Smooth muscle cell (in vitro differentiated cells): ENCODE measurements around the gene ADCY5. TPM values are rescaled to one million over a fixed set of nuclear protein-coding genes. Genes with fewer than 3 reads are reported as not detected.

ENCODE experiments used
- DNase-seq: peaks from one replicate; lab custom pipeline; 2025; ENCODE audit not compliant: unreplicated experiment; lab: John Stamatoyannopoulos, UW
- H2AFZ ChIP-seq: fragments of 200-600 bp; sonication (generic); 2 replicates; pipeline ENCODE4 v1.6.0; 2016; ENCODE audit warnings: antibody characterized with exemption, low read depth, mild to moderate bottlenecking
- H3F3A ChIP-seq: fragments of 200-600 bp; sonication (generic); 2 replicates; pipeline ENCODE4 v1.6.0; 2017; ENCODE audit warnings: antibody characterized with exemption, low read depth
- H3K27ac ChIP-seq: fragments of 200-600 bp; sonication (generic); 2 replicates; pipeline ENCODE4 v1.5.1; 2016; ENCODE audit warnings: low read depth, mild to moderate bottlenecking
- H3K27me3 ChIP-seq: fragments of 200-600 bp; sonication (generic); 2 replicates; pipeline ENCODE4 v1.6.1; 2016; ENCODE audit warnings: low read depth, mild to moderate bottlenecking
- H3K36me3 ChIP-seq: fragments of 200-600 bp; sonication (generic); 2 replicates; pipeline ENCODE4 v1.5.1; 2016; ENCODE audit warnings: low read depth
- H3K4me1 ChIP-seq: fragments of 200-600 bp; sonication (generic); 2 replicates; pipeline ENCODE4 v1.5.1; 2016; ENCODE audit warnings: low read depth
- H3K4me2 ChIP-seq: fragments of 200-600 bp; sonication (generic); 2 replicates; pipeline ENCODE4 v1.6.0; 2016; ENCODE audit warnings: mild to moderate bottlenecking
- H3K4me3 ChIP-seq: fragments of 200-600 bp; sonication (generic); 2 replicates; pipeline ENCODE4 v1.5.1; 2016; ENCODE audit warnings: mild to moderate bottlenecking
- H3K79me2 ChIP-seq: fragments of 200-600 bp; sonication (generic); 2 replicates; pipeline ENCODE4 v1.6.0; 2016; ENCODE audit warnings: low read depth, mild to moderate bottlenecking
- H3K9ac ChIP-seq: fragments of 200-600 bp; sonication (generic); 2 replicates; pipeline ENCODE4 v1.6.0; 2016; ENCODE audit warnings: low read depth
- H3K9me3 ChIP-seq: fragments of 200-600 bp; sonication (generic); replicated peaks from 2 replicates; pipeline ENCODE4 v1.5.1; 2016; ENCODE audit warnings: low read depth
- H4K20me1 ChIP-seq: fragments of 200-600 bp; sonication (generic); 2 replicates; pipeline ENCODE4 v1.6.0; 2016; ENCODE audit warnings: low read depth
- WGBS: methylation state at CpG from one replicate; pipeline ENCODE4 v1.1.7; 2016; ENCODE audit warnings: low lambda C conversion rate; 5-methylcytosine and 5-hydroxymethylcytosine counted together
- polyA plus RNA-seq: library from polyadenylated mRNA; unstranded; fragments of >200 nt; fragmentation: Nextera tagmentation; extraction: Ambion mirVana; gene quantifications from 2 replicates; pipeline ENCODE4 v1.2.1, GENCODE V29; 2016
- total RNA-seq: library from RNA; depleted of rRNA; stranded (reverse); fragments of >200 nt; gene quantifications from 2 replicates; pipeline ENCODE4 v1.2.3, GENCODE V29; 2014
- TF ChIP-seq, protein P1 (sequence below): fragments of 200-600 bp; sonication (generic); IDR thresholded peaks from 2 replicates; pipeline ENCODE4 v1.5.1; 2017; ENCODE audit warnings: borderline replicate concordance, mild to moderate bottlenecking, antibody characterized with exemption; ENCODE audit not compliant: insufficient read depth, poor library complexity, severe bottlenecking

Gene ADCY5
- total and polyA plus RNA-seq, 2 experiments from 2014 or later, result 0.50 to 0.58 TPM

DNA sequence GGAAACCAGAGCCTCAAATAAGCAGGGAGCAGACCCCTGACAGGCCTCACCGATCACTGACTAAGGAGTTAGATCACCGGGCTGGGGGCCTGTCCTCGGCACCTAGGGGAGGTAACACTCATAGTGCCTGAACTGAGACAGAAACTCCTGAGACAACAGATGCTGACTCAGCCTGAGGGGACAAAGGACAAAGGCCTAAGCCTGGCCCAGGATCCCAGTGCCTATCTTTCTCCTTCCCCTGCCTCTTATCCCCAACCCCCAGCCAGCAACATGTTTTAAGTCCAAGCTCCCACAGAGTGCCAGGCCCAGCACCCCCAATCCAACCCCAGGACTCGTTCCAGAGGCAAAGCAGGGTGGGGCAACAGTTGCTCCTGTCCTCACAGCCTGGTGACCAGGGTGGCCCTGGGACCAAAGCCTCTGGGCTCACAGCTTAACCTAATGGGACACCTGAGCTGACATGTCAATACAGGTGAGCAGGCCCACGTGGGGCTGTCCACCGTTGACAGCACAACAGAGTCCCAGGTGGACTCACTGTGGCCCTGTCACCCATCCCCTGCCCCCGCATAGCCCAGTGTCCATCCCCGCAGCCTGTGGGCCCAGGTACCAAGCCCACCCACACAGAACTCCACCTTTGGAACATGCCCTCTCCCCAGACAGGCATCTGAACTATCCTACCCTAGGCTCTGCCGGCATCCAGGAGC is 37.4 kb downstream of the ADCY5 start:
- Histone ChIP-seq H3K4me1 (peaks cover 13% of the 10 kb centered on the region), H3K27me3 (peaks cover 5% of the 10 kb centered on the region)
- WGBS, result 82% methylated on average over 9 of the region's 9 CpGs

DNA sequence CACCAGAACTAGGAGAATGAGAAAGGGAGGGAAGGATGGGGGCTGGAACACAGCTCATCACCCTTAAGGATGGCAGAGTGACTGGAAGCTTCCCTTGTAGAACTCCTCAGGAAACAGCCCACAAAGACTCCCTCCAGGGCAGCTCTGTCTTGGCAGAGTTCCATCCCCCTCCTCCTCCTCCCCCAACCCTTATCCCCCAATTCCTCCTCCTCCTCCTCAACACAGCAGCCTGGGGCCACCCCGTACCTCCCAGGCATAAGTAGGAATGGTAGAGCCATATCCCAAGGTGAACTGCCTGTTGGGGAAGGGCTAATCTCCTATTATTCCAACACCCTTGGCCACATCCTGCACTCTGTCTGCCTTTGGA is 38.8 kb downstream of the ADCY5 start:
- H3K9ac ChIP-seq, result no peak overlapping the region
- H3K4me2 ChIP-seq, result no peak overlapping the region
- no peaks in the 10 kb centered on the region for H3K79me2 ChIP-seq
- H2AFZ ChIP-seq, result no peak overlapping the region
- peaks cover 13% of the 10 kb centered on the region for H3K4me1 ChIP-seq
- no peak overlapping the region for H3K4me3 ChIP-seq
- DNase-seq, result no peak
- no peaks in the 10 kb centered on the region for H4K20me1 ChIP-seq
- TF ChIP-seq, protein P1, sequence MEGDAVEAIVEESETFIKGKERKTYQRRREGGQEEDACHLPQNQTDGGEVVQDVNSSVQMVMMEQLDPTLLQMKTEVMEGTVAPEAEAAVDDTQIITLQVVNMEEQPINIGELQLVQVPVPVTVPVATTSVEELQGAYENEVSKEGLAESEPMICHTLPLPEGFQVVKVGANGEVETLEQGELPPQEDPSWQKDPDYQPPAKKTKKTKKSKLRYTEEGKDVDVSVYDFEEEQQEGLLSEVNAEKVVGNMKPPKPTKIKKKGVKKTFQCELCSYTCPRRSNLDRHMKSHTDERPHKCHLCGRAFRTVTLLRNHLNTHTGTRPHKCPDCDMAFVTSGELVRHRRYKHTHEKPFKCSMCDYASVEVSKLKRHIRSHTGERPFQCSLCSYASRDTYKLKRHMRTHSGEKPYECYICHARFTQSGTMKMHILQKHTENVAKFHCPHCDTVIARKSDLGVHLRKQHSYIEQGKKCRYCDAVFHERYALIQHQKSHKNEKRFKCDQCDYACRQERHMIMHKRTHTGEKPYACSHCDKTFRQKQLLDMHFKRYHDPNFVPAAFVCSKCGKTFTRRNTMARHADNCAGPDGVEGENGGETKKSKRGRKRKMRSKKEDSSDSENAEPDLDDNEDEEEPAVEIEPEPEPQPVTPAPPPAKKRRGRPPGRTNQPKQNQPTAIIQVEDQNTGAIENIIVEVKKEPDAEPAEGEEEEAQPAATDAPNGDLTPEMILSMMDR, result no peak
- WGBS, result 100% methylated on average over 1 of the region's 1 CpG
- no peak overlapping the region for H3K27ac ChIP-seq
- no peaks in the 10 kb centered on the region for H3K9me3 ChIP-seq
- H3K36me3 ChIP-seq, result no peaks in the 10 kb centered on the region
- peaks cover 5% of the 10 kb centered on the region for H3K27me3 ChIP-seq
- no peaks in the 10 kb centered on the region for H3F3A ChIP-seq

More for the DNA sequence above, 37.4 kb downstream of the ADCY5 start:
- DNase-seq, result no peak
- Histone ChIP-seq H3K9me3 (no peaks in the 10 kb centered on the region), H3K4me3 (no peak overlapping the region), H2AFZ (no peak overlapping the region), H3K79me2 (no peaks in the 10 kb centered on the region), H3K4me2 (no peak overlapping the region), H3K36me3 (no peaks in the 10 kb centered on the region), H3F3A (no peaks in the 10 kb centered on the region), H3K27ac (no peak overlapping the region), H4K20me1 (no peaks in the 10 kb centered on the region), H3K9ac (no peak overlapping the region)
- TF ChIP-seq, protein P1, result no peak

DNA sequence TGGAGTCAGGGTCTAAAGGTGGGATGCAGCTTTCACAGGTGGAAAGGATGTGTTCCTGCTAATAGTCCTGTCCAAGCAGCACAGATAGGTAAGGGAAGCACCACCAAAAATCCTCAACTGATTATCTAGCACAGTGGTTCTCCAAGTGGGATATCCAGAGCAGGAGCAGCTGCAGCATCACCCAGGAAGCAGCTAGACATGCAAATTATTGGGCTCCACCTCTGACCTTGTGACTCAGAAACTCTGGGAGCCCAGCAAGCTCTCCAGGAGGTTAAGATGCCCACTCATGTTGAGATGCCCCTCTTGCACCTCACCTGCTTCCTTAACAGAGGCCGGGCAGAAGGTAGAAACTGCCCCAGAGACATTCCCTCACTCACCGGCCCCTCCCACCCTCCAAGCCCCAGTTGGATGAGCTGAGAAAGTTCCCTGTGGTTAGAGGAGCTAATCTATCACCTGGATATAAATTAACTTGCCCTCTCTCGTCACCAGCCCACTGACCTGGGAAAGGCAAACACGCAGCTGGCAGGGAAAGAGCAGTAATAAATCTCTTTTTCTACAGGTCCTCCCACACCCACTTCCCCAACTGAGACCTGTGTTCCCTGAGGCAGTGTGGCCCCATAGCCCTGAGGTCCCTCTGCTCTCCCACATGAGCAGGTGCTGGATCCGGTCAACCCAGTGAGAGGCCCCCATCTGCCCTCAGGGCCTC is 39.3 kb downstream of the ADCY5 start:
- Histone ChIP-seq H2AFZ (no peak overlapping the region), H3K27me3 (peaks cover 5% of the 10 kb centered on the region), H4K20me1 (no peaks in the 10 kb centered on the region), H3K9me3 (no peaks in the 10 kb centered on the region), H3K9ac (no peak overlapping the region), H3K36me3 (no peaks in the 10 kb centered on the region), H3K27ac (no peak overlapping the region), H3K79me2 (no peaks in the 10 kb centered on the region), H3K4me2 (no peak overlapping the region), H3F3A (no peaks in the 10 kb centered on the region), H3K4me1 (peaks cover 13% of the 10 kb centered on the region), H3K4me3 (no peak overlapping the region)
- 67% methylated on average over 5 of the region's 5 CpGs for WGBS
- DNase-seq, result no peak
- TF ChIP-seq, protein P1, result no peak
